HG02840 (cell line): ENCODE data around the gene CCL4L2.
"Not testable (repeated sequence)": the region's sequence is repeated elsewhere in the genome, so short reads cannot be mapped to it uniquely, and the experiment has no call there.

Source experiments
- ATAC-seq: cut with Tn5 transposase; IDR thresholded peaks from one replicate; pipeline ENCODE4 v1.9.1; 2021; ENCODE audit warnings: mild to moderate bottlenecking, moderate library complexity, moderate number of reproducible peaks; ENCODE audit not compliant: unreplicated experiment, low FRiP score

The CCL4L2 gene

GRCh38 chr17:36194832-36195433 lies 15.9 kb upstream of the CCL4L2 start:
- not testable (repeated sequence) for ATAC-seq

GRCh38 chr17:36195434-36196130 lies 15.3 kb upstream of the CCL4L2 start:
- no peak for ATAC-seq

- no peak for ATAC-seq
Observed at GRCh38 chr17:36196131-36196486, 14.8 kb upstream of the CCL4L2 start.

DNA sequence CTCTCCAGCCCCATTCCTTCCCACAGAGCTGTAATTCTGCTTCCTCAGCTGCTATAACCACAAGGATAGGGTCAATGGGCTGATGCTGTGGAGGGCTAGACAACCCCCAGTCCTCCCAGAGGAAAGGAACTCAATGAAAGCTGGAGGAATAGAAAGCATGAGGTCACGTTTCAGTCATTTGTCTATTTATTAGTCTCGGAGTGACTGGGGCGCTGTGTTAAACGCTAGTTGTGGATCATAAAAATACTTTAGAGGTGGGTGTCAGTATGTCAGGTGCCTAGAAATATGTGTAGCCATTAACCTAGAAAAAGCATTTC lies 13.5 kb upstream of the CCL4L2 start:
- ATAC-seq, result peak; percentile 9

DNA sequence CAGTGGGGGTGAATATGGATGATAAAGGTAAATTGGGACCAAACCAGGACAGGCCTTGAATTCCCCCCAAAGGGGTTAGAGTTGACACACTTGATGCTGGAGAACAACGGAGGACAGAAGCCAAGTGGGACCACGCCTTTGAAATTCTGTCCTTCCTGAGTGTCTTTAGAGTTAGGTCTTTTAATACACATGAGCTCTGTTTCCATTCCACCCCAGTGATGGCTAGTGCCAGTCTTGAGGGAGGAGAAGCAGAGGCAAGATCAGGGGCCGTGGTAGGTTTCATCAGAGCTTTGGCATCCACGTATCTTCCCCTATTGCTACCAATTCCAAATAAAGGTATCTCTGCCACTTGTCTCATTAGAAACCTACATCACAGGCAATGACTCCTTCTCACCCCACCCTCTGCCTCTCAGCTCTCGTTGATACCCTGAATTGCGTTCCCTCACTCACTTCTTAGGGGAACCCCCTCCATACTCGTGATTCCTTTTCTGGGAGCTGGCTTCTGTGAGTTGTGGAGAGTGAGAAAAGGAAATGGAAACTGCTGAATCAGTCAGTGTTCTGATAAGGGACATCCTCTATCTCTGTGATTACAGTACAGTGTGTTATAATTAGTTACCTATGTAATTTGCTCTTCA lies 11.9 kb upstream of the CCL4L2 start:
- peak; percentile 18 for ATAC-seq

DNA sequence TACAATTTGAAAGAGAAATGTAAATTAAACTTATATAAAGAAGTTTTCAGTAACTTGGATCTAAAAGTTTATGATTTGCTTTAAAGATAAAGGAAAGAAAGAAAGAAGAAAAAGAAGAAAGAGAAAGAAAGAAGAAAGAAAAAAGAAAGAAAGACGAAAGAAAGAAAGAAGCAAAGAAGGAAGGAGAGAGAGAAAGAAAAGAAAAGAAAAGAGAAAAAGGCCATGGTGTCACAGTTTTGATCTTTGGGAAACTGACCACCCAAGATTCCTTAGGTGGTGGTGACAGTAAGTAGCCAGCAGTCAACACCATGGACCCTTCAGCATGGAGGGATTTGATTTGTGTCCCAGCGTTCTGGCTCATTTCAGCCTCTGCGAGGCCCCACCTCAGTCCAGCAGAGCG lies 9.8 kb upstream of the CCL4L2 start:
- ATAC-seq, result not testable (repeated sequence)

GRCh38 chr17:36201506-36201905 lies 9.4 kb upstream of the CCL4L2 start:
- not testable (repeated sequence) for ATAC-seq

DNA sequence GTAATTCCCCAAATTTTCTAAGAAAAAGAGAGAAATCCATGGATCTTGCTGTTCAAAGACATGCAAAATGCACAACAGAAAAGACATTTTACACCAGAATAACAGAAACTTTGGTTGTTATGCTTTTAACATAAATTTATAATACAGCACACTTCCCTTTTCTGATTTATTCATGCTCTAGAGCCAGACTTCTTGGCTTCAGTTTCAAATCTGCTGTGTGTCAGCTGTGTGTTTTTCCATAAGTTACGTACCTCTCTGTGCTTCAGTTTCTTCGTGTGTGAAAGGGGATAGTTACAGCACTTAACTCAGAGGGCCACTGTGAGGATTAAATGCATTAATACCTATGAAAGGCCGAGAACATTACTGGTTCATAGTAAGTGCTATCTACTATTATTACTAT lies 7.5 kb upstream of the CCL4L2 start:
- no peak for ATAC-seq

GRCh38 chr17:36204724-36205500 lies 6.0 kb upstream of the CCL4L2 start:
- no peak for ATAC-seq

- ATAC-seq, result no peak
Observed at GRCh38 chr17:36205637-36206485, 5.0 kb upstream of the CCL4L2 start.

GRCh38 chr17:36206486-36206821 lies 4.4 kb upstream of the CCL4L2 start:
- ATAC-seq, result not testable (repeated sequence)

DNA sequence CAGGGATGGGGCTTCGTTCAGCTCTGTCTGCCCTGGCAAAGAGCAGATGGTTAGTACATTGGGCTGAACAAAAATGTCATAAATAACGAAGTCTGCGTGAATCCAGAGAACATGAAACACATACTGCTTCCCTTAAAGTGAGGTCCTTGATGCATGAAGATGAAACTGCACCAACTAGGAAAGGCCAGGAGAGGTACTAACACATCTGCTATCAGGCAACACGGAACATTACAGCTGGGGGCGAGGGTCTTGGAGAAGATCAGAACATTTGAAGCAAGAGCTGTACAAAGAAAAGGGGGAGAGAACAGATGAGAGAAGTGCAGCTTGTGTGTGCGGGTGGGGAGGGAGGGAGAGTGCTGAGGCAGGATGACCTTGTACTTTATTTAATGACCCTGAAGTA lies 3.5 kb upstream of the CCL4L2 start:
- not testable (repeated sequence) for ATAC-seq

- ATAC-seq, result no peak
Observed at GRCh38 chr17:36209575-36209974, 1.3 kb upstream of the CCL4L2 start.

- ATAC-seq, result not testable (repeated sequence)
Observed at GRCh38 chr17:36211484-36212271, 815 bp downstream of the CCL4L2 start.

DNA sequence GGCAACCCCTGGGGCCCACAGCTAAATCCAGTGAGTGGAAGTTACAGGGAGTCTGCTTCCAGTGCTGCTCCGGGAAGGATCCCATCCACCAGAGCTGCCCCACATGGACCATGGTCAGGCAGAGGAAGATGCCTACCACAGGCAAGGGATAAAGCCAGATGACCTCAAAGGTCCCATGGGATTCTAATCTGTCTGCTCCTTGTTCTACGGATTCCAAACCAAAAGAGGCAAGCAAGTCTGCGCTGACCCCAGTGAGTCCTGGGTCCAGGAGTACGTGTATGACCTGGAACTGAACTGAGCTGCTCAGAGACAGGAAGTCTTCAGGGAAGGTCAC lies 1.4 kb downstream of the CCL4L2 start:
- no peak for ATAC-seq

GRCh38 chr17:36212966-36213365 lies 2.1 kb downstream of the CCL4L2 start:
- no peak for ATAC-seq

DNA sequence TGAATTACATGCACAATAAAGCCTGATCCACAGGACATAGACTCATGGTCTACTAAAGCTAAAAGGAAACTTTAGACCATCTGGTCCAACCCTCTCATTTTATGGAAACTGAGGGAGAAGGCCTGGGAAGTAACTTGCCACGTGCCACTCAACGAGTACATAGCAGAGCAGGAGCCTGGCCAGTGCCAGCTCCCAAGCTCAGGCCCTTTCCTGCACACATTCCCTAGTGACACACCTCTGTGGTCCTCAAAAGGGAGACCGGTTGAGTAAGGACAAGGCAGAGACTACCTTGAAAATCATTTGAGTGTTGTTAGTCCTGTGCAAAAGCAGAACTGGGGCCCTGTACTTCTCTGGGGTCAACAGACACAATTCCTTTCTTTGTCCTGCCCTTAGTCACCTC lies 2.8 kb downstream of the CCL4L2 start:
- ATAC-seq, result no peak

DNA sequence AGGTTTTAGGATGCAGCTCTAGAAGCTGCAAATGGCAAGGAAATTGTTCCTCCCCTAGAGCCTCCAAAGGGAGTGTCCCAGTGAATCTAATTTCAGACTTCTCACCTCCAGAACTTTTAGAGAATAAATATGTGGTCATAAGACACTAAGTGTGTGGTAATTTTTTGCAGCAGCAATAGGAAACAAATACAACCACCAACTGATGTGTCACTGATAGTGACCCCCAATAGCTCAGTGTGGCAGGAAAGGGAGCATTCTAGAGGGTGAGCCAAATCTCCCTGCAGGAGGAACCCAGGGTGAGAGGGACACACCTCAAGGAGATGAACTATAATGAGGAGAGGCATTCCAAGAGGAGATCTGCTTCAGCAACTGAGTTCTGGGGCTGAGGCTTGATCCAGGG lies 4.1 kb downstream of the CCL4L2 start:
- no peak for ATAC-seq

- ATAC-seq, result not testable (repeated sequence)
Observed at GRCh38 chr17:36215406-36216308, 4.8 kb downstream of the CCL4L2 start.
